PC-3 (cell line): ENCODE results near the gene FBXO7. TPM values are rescaled to one million over a fixed set of nuclear protein-coding genes. Genes with fewer than 3 reads are reported as not detected.

Experiments used
- ATAC-seq: fragments of 200-7000 bp; cut with Tn5 transposase; 2 replicates; pipeline ENCODE4 v1.9.1; 2020; ENCODE audit warnings: mild to moderate bottlenecking, moderate library complexity
- BruUV-seq: library from RNA; stranded (reverse); fragments of 400-500 nt; replicated peaks from 2 replicates; lab custom pipeline; 2021; lab: Mats Ljungman, UMichigan
- CTCF ChIA-PET: fragments of 300-600 bp; sonication (Branson Sonifier 250); formaldehyde crosslinking; loops from one replicate; lab custom pipeline; 2022; ENCODE audit warnings: antibody characterized with exemption; lab: Charles Lee
- POLR2A ChIA-PET: fragments of 300-600 bp; sonication (Branson Sonifier 250); formaldehyde crosslinking; loops from one replicate; lab custom pipeline; 2022; ENCODE audit warnings: antibody characterized with exemption; ENCODE audit not compliant: unreplicated experiment; lab: Charles Lee
- DNase-seq: peaks from one replicate; pipeline ENCODE4 v3.0.0-alpha.2; 2015
- H2AFZ ChIP-seq: fragments of 300-600 bp; sonication (generic); 2 replicates; pipeline ENCODE4 v1.6.0; 2016; ENCODE audit warnings: antibody characterized with exemption, low read length
- H3F3A ChIP-seq: fragments of 300-600 bp; sonication (generic); one replicate; pipeline ENCODE4 v1.6.0; 2017; ENCODE audit warnings: antibody characterized with exemption, low read length, control low read depth, mild to moderate bottlenecking; ENCODE audit not compliant: unreplicated experiment
- H3K27ac ChIP-seq: fragments of 300-600 bp; sonication (generic); 2 replicates; pipeline ENCODE4 v1.5.1; 2016; ENCODE audit warnings: mild to moderate bottlenecking, low read length
- H3K27me3 ChIP-seq: fragments of 300-600 bp; sonication (generic); 2 replicates; pipeline ENCODE4 v1.6.1; 2016; ENCODE audit warnings: low read length, mixed read lengths
- H3K36me3 ChIP-seq: fragments of 300-600 bp; sonication (generic); 2 replicates; pipeline ENCODE4 v1.6.1; 2016; ENCODE audit warnings: low read depth, mixed run types, low read length, mixed read lengths
- H3K4me1 ChIP-seq: fragments of 300-600 bp; sonication (generic); 2 replicates; pipeline ENCODE4 v1.5.1; 2016; ENCODE audit warnings: low read length; ENCODE audit not compliant: insufficient read depth
- H3K4me2 ChIP-seq: fragments of 300-600 bp; sonication (generic); 2 replicates; pipeline ENCODE4 v1.6.0; 2016; ENCODE audit warnings: low read length
- H3K4me3 ChIP-seq: fragments of 300-600 bp; sonication (generic); 2 replicates; pipeline ENCODE4 v1.5.1; 2016; ENCODE audit warnings: mild to moderate bottlenecking, low read length, mixed read lengths
- H3K79me2 ChIP-seq: fragments of 300-600 bp; sonication (generic); 2 replicates; pipeline ENCODE4 v1.6.1; 2017; ENCODE audit warnings: low read length, mixed read lengths
- H3K9ac ChIP-seq: fragments of 300-600 bp; sonication (generic); 2 replicates; pipeline ENCODE4 v1.6.0; 2016; ENCODE audit warnings: mild to moderate bottlenecking, low read length
- H3K9me2 ChIP-seq: fragments of 300-600 bp; sonication (generic); replicated peaks from 2 replicates; pipeline ENCODE4 v1.6.1; 2016; ENCODE audit warnings: mixed run types, low read length, mixed read lengths
- H3K9me3 ChIP-seq: fragments of 300-600 bp; sonication (generic); 2 replicates; pipeline ENCODE4 v1.6.1; 2016; ENCODE audit warnings: low read length, mixed read lengths
- H4K20me1 ChIP-seq: fragments of 300-600 bp; sonication (generic); 2 replicates; pipeline ENCODE4 v1.6.1; 2016; ENCODE audit warnings: low read length, mixed read lengths
- CTCF ChIP-seq: fragments of 300-600 bp; sonication (generic); conservative IDR thresholded peaks from 2 replicates; pipeline ENCODE4 v1.5.1; 2017; ENCODE audit warnings: antibody characterized with exemption, low read depth, mild to moderate bottlenecking, low read length
- EZH2 ChIP-seq: fragments of 300-600 bp; sonication (generic); IDR thresholded peaks from one replicate; pipeline ENCODE4 v1.6.1; 2017; ENCODE audit warnings: antibody characterized with exemption, mild to moderate bottlenecking, low read length; ENCODE audit not compliant: unreplicated experiment
- EZH2phosphoT487 ChIP-seq: fragments of 300-600 bp; sonication (generic); IDR thresholded peaks from 2 replicates; pipeline ENCODE4 v1.6.1; 2018; ENCODE audit warnings: mild to moderate bottlenecking, antibody characterized with exemption, low read length, borderline replicate concordance
- intact Hi-C: fragments of 100-400 bp; cut with micrococcal nuclease; formaldehyde crosslinking; loops from 2 replicates; pipeline ENCODE4 v1.9.0; 2023
- total RNA-seq: library from RNA; depleted of rRNA; stranded (reverse); fragments of >200 nt; gene quantifications from 2 replicates; pipeline ENCODE4 v1.2.3, GENCODE V29; 2014

Gene FBXO7
- total RNA-seq, 1 experiment from 2014 or later: 43.6 TPM

GRCh38 chr22:32486656-32487390 is 12.2 kb downstream of the FBXO7 start:
- no peak for TF ChIP-seq EZH2phosphoT487
- TF ChIP-seq EZH2: no peak
- TF ChIP-seq CTCF: no peak

DNA sequence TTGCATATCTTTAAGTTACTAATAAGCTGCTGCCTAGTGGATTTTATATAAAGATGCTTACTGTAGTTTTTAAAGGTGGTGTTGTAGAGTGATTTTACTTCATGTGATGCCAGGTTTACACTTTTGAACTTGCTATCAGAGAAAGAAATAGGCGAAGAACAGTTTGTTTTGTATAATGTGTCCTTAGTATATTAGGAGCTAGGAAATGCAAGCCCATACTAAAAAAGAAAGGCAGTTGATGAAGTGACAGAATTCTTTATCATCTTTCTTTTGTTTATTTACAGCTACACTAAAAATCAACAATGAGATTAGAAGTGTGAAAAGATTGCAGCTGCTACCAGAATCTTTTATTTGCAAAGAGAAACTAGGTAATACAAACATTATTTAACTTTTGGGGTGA is 12.8 kb downstream of the FBXO7 start:
- Histone ChIP-seq H3K4me3 (no peak overlapping the region), H3K4me2 (no peak overlapping the region), H3K36me3 (peaks cover 31% of the 10 kb centered on the region), H3F3A (no peaks in the 10 kb centered on the region), H4K20me1 (peaks cover 10% of the 10 kb centered on the region; the same call in 1 of the 2 replicates), H3K27me3 (no peaks in the 10 kb centered on the region), H3K9me3 (no peaks in the 10 kb centered on the region), H3K27ac (no peak overlapping the region), H3K9ac (no peak overlapping the region), H3K4me1 (peaks cover 9% of the 10 kb centered on the region; the same call in 1 of the 2 replicates), H2AFZ (no peak overlapping the region), H3K79me2 (peaks cover 22% of the 10 kb centered on the region), H3K9me2 (no peaks in the 10 kb centered on the region)
- DNase-seq (no peak), ATAC-seq (no peak)
- BruUV-seq: no TSS peak
- ChIA-PET CTCF (no interaction called here), POLR2A (no interaction called here)
- TF ChIP-seq EZH2 (no peak), EZH2phosphoT487 (no peak), CTCF (no peak)
- intact Hi-C loops: no loop called here

More at GRCh38 chr22:32486656-32487390, 12.2 kb downstream of the FBXO7 start:
- no peak overlapping the region for H3K4me2 ChIP-seq
- no peak overlapping the region for H3K4me3 ChIP-seq
- H2AFZ ChIP-seq: no peak overlapping the region
- H4K20me1 ChIP-seq: peaks cover 16% of the 10 kb centered on the region; the same call in 1 of the 2 replicates
- no peaks in the 10 kb centered on the region for H3K27me3 ChIP-seq
- BruUV-seq: no TSS peak
- DNase-seq (no peak), ATAC-seq (no peak)
- intact Hi-C loops: no loop called here
- POLR2A ChIA-PET: no interaction called here
- peaks cover 31% of the 10 kb centered on the region for H3K36me3 ChIP-seq
- no peak overlapping the region for H3K9ac ChIP-seq
- H3K27ac ChIP-seq: no peak overlapping the region
- H3K4me1 ChIP-seq: peaks cover 15% of the 10 kb centered on the region; the same call in 1 of the 2 replicates
- no peaks in the 10 kb centered on the region for H3K9me3 ChIP-seq
- CTCF ChIA-PET: no interaction called here
- peaks cover 28% of the 10 kb centered on the region for H3K79me2 ChIP-seq
- no peaks in the 10 kb centered on the region for H3K9me2 ChIP-seq
- H3F3A ChIP-seq: no peaks in the 10 kb centered on the region

DNA sequence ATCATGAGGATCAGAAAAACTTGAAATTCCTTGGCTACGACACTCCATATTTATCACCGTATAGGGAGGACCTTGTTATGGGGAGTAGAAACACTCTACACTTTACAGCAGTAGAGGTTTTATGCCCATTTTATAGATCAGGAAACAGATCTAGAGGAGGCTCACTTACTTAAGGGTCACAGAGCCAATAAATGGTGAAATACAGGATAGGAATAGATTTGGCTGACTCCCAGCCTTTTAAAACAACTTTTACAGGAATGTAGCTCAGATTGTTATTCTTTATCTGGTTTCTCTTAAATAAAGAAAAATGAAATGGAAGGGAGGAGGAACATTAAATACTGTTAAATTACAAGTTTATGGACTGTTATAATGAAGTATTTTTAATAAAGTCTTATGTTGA is 14.8 kb downstream of the FBXO7 start:
- intact Hi-C loops: no loop called here
- TF ChIP-seq EZH2 (no peak), CTCF (no peak), EZH2phosphoT487 (no peak)
- Histone ChIP-seq H3K36me3 (peaks cover 33% of the 10 kb centered on the region), H3F3A (no peaks in the 10 kb centered on the region), H3K9ac (no peak overlapping the region), H3K4me3 (no peak overlapping the region), H3K4me1 (no peaks in the 10 kb centered on the region), H2AFZ (no peak overlapping the region), H3K9me2 (no peaks in the 10 kb centered on the region), H3K9me3 (no peaks in the 10 kb centered on the region), H3K27ac (no peak overlapping the region), H3K79me2 (peaks cover 2% of the 10 kb centered on the region), H3K27me3 (no peaks in the 10 kb centered on the region), H3K4me2 (no peak overlapping the region), H4K20me1 (no peaks in the 10 kb centered on the region)
- no TSS peak for BruUV-seq
- POLR2A ChIA-PET: no interaction called here
- ATAC-seq (no peak), DNase-seq (no peak)
- CTCF ChIA-PET: no interaction called here
